Dermis blood vessel endothelial cell (primary cell): ENCODE results near the gene NCK1. TPM values are rescaled to one million over a fixed set of nuclear protein-coding genes. Genes with fewer than 3 reads are reported as not detected.
"Not testable (repeated sequence)": the region's sequence is repeated elsewhere in the genome, so short reads cannot be mapped to it uniquely, and the experiment has no call there.

Experiments
- DNase-seq: peaks from one replicate; pipeline ENCODE4 v3.0.0; 2010
- total RNA-seq: library from RNA; depleted of rRNA; stranded (reverse); fragments of >200 nt; gene quantifications from 2 replicates; pipeline ENCODE4 v1.2.3, GENCODE V29; 2014

The NCK1 gene
- total RNA-seq, 1 donor from 2014 or later = 150 TPM

DNA sequence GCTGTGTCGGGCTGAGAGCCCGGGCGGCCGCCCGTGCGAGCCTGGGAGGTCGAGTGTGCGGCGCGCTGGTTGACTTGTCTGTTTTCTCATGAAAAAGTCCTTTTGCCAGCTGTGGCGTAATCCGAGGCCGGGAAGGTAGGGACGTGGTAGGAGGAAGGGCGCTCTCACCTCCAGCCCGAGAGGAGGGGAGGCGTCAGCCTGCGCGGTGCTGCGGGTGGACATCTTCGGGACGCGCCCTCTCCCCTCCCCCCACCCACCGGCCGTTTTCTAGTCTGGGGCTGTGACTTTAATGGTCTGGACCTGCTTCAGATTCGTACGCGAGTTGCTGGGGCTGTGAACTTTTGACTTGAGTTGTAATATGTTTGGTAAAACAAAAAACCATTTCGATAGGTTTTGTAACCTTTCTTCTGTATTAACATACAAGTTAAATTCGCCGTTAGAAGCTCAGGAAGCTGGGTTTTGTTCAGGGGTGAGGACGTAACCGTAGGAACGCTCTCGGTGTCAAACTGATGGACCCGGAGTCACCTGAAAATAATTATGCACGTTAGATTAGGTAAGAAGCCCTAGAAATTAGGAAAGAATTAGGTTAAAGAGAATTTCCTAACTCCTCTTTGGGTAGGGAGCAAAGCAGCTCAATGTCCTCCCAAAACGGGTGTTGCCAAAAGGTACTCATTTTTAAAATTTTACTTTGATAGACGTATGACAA, 762 bp downstream of the NCK1 start:
- DNase-seq = peak; percentile 71

DNA sequence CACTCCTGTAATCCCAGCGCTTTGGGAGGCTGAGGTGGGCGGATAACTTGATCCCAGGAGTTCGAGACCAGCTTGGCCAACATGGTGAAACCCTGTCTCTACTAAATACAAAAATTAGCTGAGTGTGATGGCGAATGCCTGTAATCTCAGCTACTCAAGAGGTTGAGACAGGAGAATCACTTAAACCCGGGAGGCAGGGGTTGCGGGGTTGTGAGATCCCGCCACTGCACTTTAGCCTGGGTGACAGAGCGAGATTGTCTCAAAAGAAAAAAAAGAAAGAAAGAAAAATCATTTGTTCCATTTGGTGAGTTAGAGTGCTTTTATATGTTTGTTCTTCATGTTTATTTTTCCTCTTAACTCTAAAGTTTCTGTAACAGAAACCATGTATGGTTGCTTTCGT, 7.3 kb downstream of the NCK1 start:
- no peak for DNase-seq

GRCh38 chr3:136872258-136872657, 10.2 kb downstream of the NCK1 start:
- DNase-seq = not testable (repeated sequence)

DNA sequence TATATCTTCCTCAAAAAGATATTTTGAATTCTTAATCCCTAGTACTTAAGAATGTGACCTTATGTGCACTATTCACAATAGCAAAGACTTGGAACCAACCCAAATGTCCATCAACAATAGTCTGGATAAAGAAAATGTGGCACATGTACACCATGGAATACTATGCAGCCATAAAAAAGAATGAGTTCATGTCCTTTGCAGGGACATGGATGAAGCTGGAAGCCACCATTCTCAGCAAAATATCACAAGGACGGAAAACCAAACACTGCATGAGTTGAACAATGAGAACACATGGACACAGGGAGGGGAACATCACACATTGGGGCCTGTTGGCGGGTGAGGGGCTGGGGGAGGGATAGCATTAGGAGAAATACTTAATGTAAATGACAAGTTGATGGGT, 17.5 kb downstream of the NCK1 start:
- DNase-seq = not testable (repeated sequence)

DNA sequence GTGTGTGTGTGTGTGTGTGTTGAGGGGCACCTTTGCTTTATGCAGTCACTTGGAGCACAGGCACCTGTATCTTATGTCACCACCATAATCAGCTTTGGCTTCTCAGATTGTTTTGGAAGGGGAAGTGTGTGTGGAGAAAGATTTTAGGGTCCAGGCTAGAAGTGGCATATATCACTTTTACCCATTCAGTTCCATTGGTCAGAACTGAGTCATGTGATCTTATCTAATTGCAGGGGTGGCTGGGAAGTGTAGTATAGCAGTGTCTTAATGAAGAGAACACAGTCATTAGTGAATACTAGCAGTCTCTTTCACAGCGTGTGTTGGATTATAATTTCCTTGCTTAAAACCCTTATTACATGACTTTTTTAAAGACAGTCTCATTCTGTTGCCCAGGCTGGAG, 20.6 kb downstream of the NCK1 start:
- no peak for DNase-seq

DNA sequence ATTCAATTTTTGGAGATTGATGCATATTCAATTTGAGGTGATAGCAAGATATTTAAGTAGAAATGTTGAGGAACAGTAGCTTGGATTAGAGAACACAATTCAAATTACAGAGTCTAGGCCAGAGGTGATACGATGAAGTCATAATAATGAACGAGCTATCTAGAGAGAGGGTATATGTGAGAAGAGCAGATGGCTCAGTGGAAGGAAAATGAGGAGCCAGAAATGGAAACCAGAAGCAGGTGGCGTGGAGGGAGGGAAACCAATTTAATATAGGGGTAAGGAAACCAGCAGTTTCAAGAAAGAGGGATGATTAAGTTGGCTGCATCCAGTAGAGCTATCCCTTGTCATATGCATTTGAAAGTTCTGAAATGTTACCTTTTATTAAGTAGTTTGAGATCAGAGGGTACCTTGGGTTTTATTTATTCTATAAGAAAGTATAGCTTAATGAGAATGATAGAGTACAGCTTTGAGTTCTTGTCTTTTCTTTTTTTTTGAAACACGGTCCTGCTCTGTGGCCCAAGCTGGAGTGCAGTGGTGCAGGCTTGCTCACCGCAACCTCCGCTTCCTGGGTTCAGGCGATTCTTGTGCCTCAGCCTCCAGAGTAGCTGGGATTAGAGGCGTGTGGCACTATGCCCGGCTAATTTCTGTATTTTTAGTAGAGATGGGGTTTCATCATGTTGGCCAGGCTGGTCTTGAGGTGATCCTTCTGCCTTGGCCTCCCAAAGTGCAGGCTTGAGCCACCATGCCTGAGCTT, 22.1 kb downstream of the NCK1 start:
- no peak for DNase-seq

DNA sequence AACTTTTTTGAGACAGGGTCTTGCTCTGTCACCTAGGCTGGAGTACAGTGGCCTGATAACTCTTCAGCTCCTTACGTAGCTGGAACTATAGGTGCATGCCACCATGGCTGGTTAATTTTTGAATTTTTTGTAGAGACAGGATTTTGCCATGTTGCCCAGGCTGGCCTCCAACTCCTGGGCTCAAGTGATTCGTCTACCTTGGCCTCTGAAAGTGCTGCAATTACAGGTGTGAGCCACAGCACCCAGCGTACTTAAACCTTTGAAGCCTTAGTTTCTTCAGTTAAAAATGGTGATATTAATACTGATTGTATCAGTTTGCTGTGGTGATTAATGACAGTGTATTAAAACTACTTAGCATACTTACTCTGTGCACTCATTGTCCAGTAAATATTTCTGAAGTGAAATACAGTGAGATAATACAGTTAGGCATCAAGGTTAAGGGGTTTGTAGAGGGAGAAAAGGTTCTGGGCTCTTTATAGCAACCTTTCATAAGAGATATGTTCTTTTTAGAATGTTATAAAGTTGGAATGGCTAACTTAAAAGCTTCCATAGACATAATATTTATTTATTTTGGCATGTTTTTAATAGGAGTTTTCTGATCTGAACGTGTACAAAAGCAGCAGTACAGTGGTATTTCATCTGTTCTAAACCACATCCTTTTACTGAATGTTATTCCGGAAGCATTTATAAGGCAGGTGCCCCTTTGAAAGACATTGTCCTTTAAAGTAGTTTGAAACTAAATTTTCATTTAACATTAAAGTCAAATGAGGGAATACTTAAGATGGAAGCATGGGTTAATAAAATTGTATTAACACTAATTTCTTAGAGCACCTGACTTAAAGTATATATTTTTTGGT, 23.6 kb downstream of the NCK1 start:
- no peak for DNase-seq

DNA sequence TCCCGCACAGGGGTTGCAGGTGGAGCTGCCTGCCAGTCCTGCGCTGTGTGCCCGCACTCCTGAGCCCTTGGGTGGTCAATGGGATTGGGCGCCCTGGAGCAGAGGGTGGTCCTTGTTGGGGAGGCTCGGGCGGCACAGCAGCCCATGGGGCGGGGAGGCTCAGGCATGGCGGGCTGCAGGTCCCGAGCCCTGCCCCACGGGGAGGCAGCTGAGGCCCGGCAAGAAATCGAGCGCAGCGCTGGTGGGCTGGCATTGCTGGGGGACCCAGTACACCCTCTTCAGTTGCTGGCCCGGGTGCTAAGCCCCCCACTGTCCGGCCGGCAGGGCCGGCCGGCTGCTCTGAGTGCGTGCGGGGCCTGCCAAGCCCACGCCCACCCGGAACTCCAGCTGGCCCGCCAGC, 27.9 kb downstream of the NCK1 start:
- no peak for DNase-seq

GRCh38 chr3:136891934-136892855, 30.2 kb downstream of the NCK1 start:
- peak; percentile 67 for DNase-seq

- DNase-seq = peak; percentile 92
Observed at GRCh38 chr3:136893848-136894443, 31.9 kb downstream of the NCK1 start.

GRCh38 chr3:136897171-136897570, 35.2 kb downstream of the NCK1 start:
- not testable (repeated sequence) for DNase-seq

DNA sequence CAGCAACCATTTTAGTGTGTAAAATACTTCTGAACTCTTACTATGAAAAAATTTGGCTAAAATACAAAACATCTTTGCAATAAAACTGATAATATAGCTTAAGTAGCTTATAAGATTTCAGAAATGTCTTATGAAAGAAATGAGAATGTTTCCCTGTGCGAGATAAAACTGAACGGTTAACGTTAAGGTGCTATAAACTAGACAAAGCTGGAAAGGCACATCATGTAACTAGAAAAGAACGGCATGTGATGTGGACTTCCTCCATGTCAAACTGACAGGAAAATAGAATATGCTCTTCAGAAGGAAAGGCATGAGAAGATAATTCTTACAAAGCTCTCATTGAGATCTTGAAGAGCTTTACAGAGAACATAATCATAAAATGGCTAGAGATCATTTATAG, 36.5 kb downstream of the NCK1 start:
- no peak for DNase-seq

DNA sequence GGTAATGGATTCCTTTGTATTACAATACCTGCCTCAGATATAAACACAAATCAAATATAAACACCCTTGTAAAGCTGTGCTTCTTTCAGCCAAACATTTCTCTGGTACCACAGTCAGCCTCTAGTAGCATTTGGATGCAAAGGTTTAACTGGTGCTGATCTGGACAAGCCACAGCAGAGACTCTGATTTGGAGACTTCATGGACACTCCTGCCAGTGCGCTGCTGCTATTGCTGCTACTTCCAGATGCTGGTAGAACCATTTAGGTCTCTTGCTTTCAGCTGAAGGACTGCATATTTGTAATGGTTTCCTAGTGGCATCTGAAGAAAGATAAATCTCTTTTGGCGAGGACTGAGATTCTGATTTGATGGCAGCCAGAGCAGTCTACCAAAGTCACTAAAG, 36.9 kb downstream of the NCK1 start:
- peak; percentile 22 for DNase-seq

- no peak for DNase-seq
Observed at GRCh38 chr3:136899622-136900158, 37.7 kb downstream of the NCK1 start.

GRCh38 chr3:136900694-136901093, 38.7 kb downstream of the NCK1 start:
- not testable (repeated sequence) for DNase-seq

GRCh38 chr3:136901391-136901790, 39.4 kb downstream of the NCK1 start:
- DNase-seq = peak; percentile 59

GRCh38 chr3:136902530-136902929, 40.5 kb downstream of the NCK1 start:
- not testable (repeated sequence) for DNase-seq

GRCh38 chr3:136903899-136904298, 41.9 kb downstream of the NCK1 start:
- DNase-seq = no peak

DNA sequence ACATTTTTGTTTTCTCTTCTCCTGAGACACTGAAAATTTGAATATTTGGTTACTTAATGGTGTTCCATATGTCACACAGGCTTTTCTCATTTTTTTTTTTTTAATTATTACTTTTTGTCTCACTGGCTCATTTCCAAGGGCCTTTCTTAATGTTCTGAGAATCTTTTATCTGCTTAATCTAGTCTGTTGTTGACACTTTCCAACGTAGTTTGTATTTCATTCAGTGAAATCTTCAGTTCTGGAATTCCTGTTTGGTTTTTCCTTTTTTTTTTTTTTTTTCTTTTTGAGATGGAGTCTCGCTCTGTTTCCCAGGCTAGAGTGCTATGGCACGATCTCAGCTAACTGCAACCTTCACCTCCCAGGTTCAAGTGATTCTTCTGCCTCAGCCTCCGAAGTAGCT, 42.7 kb downstream of the NCK1 start:
- DNase-seq = no peak

- DNase-seq = no peak
Observed at GRCh38 chr3:136905549-136905948, 43.5 kb downstream of the NCK1 start.

GRCh38 chr3:136906725-136907124, 44.7 kb downstream of the NCK1 start:
- no peak for DNase-seq
